ENCODE measurements around the gene CTSA. TPM values are rescaled to one million over a fixed set of nuclear protein-coding genes. Genes with fewer than 3 reads are reported as not detected.
"Not testable (repeated sequence)": the region's sequence is repeated elsewhere in the genome, so short reads cannot be mapped to it uniquely, and the experiment has no call there.

CTSA gene
- total and polyA plus RNA-seq, 7 donors: 41.3 to 59.8 (median 47.8) TPM

GRCh38 chr20:45925821-45926506 lies 34.8 kb downstream of the CTSA start:
- no peaks in the 10 kb centered on the region for H3K9me3 ChIP-seq
- ATAC-seq (peak in 2 of 4 donors; percentile 10 to 15), DNase-seq (no peak)
- no peak for TF ChIP-seq CTCF (IDR thresholded peaks at IDR 0.05)
- no peaks in the 10 kb centered on the region for H3K27me3 ChIP-seq (ENCODE audit: insufficient read depth in 3 of 3, low read length in 2 of 3)
- intact Hi-C loops (cut with DNase I): no loop called here
- H3K36me3 ChIP-seq (ENCODE audit: insufficient read depth in 1 of 2, low read depth in 1 of 2): no peaks in the 10 kb centered on the region
- WGBS, 3 donors: 52 to 59% (median 55%) methylated on average over 9 of the region's 9 CpGs
- no peak overlapping the region for H3K27ac ChIP-seq
- H3K4me1 ChIP-seq: peaks cover 14% of the 10 kb centered on the region
- H3K4me3 ChIP-seq: no peak overlapping the region

GRCh38 chr20:45926731-45927070 lies 35.6 kb downstream of the CTSA start:
- H3K4me1 ChIP-seq: peaks cover 14% of the 10 kb centered on the region
- no peak overlapping the region for H3K27ac ChIP-seq
- 50 to 63% (median 54%) methylated on average over 2 of the region's 2 CpGs for WGBS, 3 donors
- no peak overlapping the region for H3K4me3 ChIP-seq
- no peaks in the 10 kb centered on the region for H3K36me3 ChIP-seq (ENCODE audit: insufficient read depth in 1 of 2, low read depth in 1 of 2)
- DNase-seq (no peak), ATAC-seq (no peak)
- H3K9me3 ChIP-seq: no peaks in the 10 kb centered on the region
- H3K27me3 ChIP-seq (ENCODE audit: insufficient read depth in 3 of 3, low read length in 2 of 3): no peaks in the 10 kb centered on the region
- TF ChIP-seq CTCF (IDR thresholded peaks at IDR 0.05): no peak
- intact Hi-C loops (cut with DNase I): no loop called here

GRCh38 chr20:45927071-45927878 lies 36.1 kb downstream of the CTSA start:
- no peaks in the 10 kb centered on the region for H3K27me3 ChIP-seq (ENCODE audit: insufficient read depth in 3 of 3, low read length in 2 of 3)
- no peak for DNase-seq
- peaks cover 14% of the 10 kb centered on the region for H3K4me1 ChIP-seq
- peaks cover 0 to 2% of the 10 kb centered on the region in 2 donors for H3K36me3 ChIP-seq (ENCODE audit: insufficient read depth in 1 of 2, low read depth in 1 of 2)
- 79 to 84% (median 80%) methylated on average over 14 of the region's 14 CpGs for whole genome bisulfite sequencing, 3 donors
- H3K4me3 ChIP-seq: no peak overlapping the region
- H3K27ac ChIP-seq: no peak overlapping the region
- H3K9me3 ChIP-seq: no peaks in the 10 kb centered on the region
- TF ChIP-seq CTCF (IDR thresholded peaks at IDR 0.05): no peak
- intact Hi-C loops (cut with DNase I): no loop called here
- no peak for ATAC-seq

GRCh38 chr20:45931680-45932079 lies 40.5 kb downstream of the CTSA start:
- ATAC-seq; DNase-seq; H3K27ac ChIP-seq; H3K9me3 ChIP-seq; H3K27me3 ChIP-seq (ENCODE audit: insufficient read depth in 3 of 3, low read length in 2 of 3); H3K4me3 ChIP-seq: not testable (repeated sequence)
- intact Hi-C loops (cut with DNase I): loop anchor here (5.0 to 10.0 kb wide), 2 partner anchors 39 to 1383 kb away; partner anchors contain the start of genes CTSA (in 2 of the 2) and NEURL2 (in 2 of the 2)
- Histone ChIP-seq H3K36me3 (ENCODE audit: insufficient read depth in 1 of 2, low read depth in 1 of 2) (peaks cover 0 to 10% of the 10 kb centered on the region in 2 donors), H3K4me1 (peaks cover 17% of the 10 kb centered on the region)
- 91 to 94% (median 93%) methylated on average over 16 to 17 of the region's 17 CpGs for WGBS, 3 donors
